Posterior cingulate gyrus (tissue), 11 donors: ENCODE results near the gene IRX1.

Experiments used
- DNase-seq, 10 donors: peaks; one replicate each; pipeline versions ENCODE4 v3.0.0 to v3.0.0-alpha.2; 2020 to 2021; ENCODE audit warnings: mixed read lengths in 3 of 10
- intact Hi-C: fragments of 100-400 bp; cut with DNase I; formaldehyde crosslinking; loops from one replicate; pipeline ENCODE4 v1.15.1; 2023

Gene IRX1

GRCh38 chr5:3600106-3601060 lies 4.8 kb downstream of the IRX1 start:
- intact Hi-C loops = no loop called here
- DNase-seq = no peak

DNA sequence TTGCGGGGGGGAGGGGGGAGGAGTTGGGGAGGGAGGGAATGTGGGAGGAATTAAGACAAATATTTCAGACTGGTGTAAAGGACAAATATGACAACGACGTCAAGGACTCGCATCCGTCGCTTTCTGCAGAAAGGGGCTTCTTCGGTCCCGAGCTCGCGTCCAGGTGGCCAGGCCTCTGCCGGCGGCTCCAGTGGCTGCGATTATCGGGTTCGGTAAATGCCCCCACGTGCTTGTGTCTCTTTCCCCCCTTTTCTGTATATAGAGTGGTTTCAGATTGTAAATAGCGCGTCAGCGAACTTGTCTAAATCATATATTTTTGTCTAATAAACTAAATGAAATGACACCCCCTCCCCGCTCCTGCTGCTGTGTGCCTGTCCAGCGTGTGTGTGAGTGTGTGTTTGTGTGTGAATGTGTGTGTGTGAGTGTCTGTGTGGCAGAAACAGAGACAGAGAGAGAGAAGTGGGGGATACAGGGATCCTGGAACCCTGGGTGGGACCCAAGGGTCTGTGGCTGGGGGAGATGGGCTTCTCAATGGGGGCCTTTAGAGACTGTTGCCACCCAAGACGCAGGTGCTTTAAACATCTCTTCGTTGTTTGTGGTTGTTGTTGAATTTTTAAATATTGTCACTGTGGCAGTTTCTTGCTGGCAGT lies 5.6 kb downstream of the IRX1 start:
- intact Hi-C loops = no loop called here
- no peak for DNase-seq

DNA sequence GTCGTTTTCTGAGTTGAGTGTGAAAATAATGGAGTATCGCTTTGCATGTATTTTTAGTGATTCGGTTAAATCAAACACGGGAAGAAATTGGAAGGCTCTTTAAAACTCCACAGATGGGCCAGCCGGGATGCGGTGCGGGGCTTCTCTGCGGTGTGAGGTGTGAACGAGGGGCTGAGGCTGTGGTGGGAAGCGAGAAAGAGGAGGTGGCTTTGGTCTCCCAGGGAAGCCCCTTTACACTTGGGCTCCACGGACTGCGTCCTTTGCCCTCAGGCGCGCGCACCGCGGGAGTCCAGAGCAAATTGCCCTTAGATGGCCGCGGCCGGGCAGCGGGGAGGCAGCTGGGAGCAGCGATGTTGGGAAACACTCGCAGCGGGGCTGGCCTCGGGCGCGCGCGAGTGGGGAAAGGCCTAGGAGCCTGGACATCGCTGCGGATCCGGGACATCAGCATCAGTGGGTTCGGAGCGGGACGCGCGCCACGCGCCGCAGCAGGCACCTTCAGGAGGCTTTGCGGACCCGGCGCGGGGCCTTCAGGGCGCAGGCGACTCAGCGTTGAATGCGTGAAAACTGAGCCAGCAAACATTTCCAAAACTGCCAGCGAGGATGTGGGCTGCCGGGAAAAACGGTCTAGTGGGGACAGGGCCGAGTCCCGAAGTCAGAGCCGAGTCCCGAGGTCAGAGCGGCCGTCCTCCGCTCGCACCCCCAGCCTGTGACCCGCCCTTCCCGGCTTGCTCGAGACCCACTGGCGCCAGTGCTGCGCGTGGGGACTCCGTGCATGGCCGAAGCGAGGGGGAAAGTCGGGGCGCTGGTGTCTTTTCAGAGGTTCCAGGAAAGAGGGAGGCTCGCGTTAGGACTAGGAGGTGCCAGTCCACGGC lies 6.5 kb downstream of the IRX1 start:
- no peak for DNase-seq
- intact Hi-C loops = no loop called here

GRCh38 chr5:3602785-3603502 lies 7.3 kb downstream of the IRX1 start:
- DNase-seq = peak in 5 of 10 donors; percentile 28 to 66 (median 45)
- intact Hi-C loops = no loop called here

DNA sequence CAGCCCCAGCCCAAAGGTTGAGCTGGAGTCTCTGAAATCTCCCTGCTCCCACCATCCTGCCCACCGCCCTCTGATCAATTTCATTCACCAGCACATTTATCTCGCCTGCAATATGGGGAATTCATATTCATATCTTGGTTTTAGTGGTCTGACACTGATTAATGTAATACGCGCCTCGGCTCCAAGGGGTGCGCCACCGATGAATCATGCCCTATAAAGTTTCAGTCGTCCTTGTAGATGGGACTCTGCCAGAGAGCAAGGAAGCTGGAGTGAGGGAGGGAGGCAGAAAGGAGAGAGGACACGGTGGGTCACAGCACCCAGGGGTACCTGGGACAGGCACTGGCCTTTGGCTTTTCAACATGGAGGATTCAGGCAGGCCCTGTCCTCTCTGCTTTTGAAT lies 8.9 kb downstream of the IRX1 start:
- no peak for DNase-seq
- intact Hi-C loops = no loop called here

- no peak for DNase-seq
- intact Hi-C loops = no loop called here
These were observed 9.8 kb downstream of the IRX1 start for GRCh38 chr5:3605298-3606010.

DNA sequence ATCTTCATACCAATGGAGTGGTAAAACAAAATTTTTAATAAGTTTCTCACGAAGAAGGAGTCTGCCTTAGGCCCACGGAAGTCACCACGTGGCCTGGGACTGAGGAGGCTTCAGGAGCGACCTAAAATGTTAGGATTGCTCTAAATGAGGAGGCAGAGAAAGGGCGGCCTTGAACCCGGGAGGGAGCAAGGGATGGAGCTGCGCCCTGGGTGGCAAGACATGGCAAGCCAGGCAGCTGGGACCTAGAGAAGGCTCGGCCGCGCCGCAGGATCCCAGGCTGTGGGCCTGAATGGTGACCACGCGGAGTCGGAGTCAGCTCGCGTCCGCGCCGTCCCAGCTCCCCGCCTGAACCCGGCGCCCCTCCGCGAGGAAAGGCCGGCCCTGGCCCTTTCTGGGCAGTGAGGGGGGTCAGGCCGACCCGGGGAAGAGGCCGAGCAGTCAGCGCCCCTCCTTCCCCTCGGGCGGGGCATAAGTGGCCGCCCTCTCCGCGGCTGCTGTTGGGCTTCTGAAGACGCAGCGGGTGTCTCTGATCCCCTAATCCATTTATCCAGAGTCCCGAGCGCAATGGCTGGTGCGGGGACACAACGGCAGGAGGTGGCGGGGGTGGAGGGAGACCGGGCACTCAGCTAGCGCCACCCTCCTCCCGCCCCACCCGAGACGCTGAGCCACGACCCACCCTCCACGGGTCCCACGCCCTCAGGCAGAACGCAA lies 10.6 kb downstream of the IRX1 start:
- intact Hi-C loops = no loop called here
- DNase-seq = no peak

DNA sequence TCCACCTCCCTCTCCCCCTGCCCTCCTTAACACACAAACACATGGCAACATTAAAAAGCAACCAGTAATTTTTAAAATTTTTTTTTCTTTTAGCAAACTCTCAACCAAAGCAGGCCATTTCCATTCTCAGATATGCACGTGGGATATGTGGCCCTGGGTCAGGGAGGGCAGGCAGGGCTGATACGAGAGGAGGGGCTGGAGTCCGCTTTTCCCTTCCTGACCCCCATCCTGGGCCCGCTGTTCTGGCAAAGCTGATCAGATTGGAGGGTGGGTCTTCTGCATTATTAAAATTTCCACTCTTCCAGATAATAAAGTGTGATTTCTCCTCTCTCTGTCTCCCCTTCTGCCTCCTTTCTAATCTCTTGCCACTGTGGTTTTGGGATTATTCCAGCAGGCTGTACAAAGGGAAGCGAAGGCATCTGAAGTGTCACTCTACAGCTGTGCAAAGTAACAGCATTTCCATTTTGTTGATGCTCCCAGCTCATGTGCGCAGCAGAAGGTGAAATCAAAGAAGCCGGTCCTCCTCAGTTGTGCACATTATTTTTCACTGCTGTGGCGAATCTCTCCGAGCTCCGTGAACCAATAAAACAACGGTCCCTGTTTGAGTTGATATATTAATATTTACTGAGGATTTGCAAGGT lies 12.0 kb downstream of the IRX1 start:
- DNase-seq = no peak
- intact Hi-C loops = no loop called here

GRCh38 chr5:3609120-3609681 lies 13.6 kb downstream of the IRX1 start:
- intact Hi-C loops = no loop called here
- peak in 1 of 10 donors; percentile 80 for DNase-seq

- DNase-seq = no peak
- intact Hi-C loops = no loop called here
These were observed 17.0 kb downstream of the IRX1 start for GRCh38 chr5:3612591-3613042.

- intact Hi-C loops = no loop called here
- peak in 1 of 10 donors; percentile 62 for DNase-seq
These were observed 18.1 kb downstream of the IRX1 start for GRCh38 chr5:3613726-3614125.

DNA sequence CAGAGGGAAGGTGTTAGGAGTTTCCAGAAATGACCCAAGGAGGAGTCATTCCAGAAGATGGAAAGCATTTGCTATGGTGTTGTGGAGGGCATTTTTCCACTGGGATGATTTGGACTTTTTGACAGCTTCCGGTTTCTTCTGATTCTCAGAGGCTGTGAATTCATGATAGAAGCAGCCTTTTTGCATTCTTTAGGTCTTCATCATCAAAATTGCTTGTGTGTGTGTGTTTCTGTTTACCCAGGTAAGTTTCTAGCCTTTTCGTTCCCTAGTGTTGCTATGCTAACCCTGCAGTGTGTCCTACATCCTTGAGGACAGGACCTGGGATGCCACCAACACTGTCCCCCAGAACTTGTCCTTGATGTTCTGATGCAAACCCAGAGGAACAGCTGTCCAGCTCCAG lies 19.6 kb downstream of the IRX1 start:
- intact Hi-C loops = no loop called here
- DNase-seq = no peak

DNA sequence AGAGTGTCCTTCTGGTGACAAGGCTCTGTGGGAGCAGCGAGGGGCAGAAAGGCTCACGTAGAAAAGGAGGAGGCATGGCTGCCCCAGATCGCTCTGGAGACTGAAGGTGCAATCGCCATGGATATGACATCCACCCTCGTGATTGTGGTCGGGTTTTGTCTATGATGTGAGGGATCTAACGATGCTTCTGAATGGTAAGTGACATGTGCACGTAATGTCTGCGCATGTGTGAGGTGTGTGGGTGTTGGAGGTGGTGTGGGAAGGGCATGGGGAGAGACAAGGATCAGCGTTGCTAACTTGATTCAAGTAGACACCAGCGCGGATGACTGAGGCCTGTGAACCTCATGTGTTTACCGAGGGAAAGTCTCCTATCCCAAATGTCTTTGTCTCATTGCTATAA lies 20.2 kb downstream of the IRX1 start:
- intact Hi-C loops = no loop called here
- peak in 1 of 10 donors; percentile 21 for DNase-seq

DNA sequence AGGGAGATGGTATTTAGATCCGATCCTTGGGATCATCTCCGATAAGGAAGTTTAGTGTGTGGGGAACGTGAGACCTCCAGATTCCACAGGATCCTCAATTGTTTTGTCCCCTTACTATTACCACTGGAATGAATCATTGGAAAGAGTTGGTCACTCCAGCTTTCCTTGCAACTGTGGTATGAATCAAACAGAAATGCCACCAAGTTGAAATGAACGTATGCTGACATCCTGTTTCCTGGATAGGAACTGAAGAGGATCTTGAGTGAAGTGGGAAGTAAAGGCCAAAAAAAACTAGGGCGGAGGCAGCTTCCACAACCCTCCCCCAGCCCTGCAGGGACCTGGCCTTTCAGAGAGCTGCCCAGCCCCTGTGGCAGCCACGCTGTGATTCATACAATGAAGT lies 23.9 kb downstream of the IRX1 start:
- intact Hi-C loops = no loop called here
- DNase-seq = no peak

DNA sequence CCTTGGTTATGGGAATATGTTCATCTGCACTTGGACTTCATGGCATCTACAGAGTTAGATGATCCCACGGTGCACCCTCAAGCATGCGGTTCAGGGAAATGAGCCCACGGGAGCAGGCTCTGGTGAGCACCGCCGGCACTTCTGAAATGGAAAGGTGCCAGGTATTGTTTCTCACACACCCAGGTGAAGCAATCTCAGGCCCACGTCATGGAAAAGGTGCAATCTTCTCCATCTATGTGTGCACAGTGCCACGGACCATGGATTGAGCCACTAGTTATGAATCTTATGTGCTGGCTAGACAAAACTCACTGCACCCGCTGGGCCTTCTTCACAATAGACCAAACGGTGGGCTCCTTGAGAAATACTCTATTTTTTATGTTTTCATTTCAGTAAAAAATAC lies 27.3 kb downstream of the IRX1 start:
- intact Hi-C loops = no loop called here

GRCh38 chr5:3625626-3626025 lies 30.0 kb downstream of the IRX1 start:
- intact Hi-C loops = no loop called here
- DNase-seq = no peak

More for the DNA sequence above, 27.3 kb downstream of the IRX1 start:
- DNase-seq = no peak

DNA sequence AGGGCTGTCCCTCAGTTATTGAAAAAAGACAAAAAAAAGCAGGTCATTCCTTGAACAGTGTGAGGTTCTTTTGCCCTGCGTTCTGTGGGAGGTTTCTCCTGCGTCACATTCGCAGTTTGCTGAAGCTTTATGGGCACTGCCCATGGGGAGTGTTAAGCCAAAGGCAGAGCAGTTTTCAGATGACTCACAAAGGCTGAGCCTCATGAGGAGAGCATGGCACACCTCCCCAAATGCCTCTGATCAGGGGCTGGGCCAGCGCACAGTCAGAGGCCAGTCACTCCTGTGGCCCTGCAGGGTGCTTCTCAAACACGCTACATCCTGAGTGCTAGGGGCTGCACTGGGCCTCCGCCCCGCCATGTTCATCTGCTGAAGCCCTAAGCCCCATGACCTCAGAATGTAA lies 38.4 kb downstream of the IRX1 start:
- intact Hi-C loops = no loop called here
- DNase-seq = no peak

- intact Hi-C loops = no loop called here
- DNase-seq = no peak
These were observed 43.5 kb downstream of the IRX1 start for GRCh38 chr5:3639175-3639574.
